Parathyroid adenoma (tissue), 2 donors: ENCODE measurements around the gene SLAIN1.
A peak's percentile ranks its signal among the peaks of the same experiment; 100 is the strongest.

ENCODE experiments used
- H2AFZ ChIP-seq: fragments of 300-600 bp; sonication (generic); one replicate; pipeline ENCODE4 v1.7.0; 2017; ENCODE audit warnings: antibody characterized with exemption, mild to moderate bottlenecking
- H3K27ac ChIP-seq: fragments of 300-600 bp; sonication (generic); one replicate; pipeline ENCODE4 v1.7.0; 2017
- H3K27me3 ChIP-seq: fragments of 300-600 bp; sonication (generic); one replicate; pipeline ENCODE4 v1.7.0; 2017; ENCODE audit warnings: low read length; ENCODE audit not compliant: control insufficient read depth, insufficient read depth
- H3K36me3 ChIP-seq: fragments of 300-600 bp; sonication (generic); one replicate; pipeline ENCODE4 v1.7.0; 2017; ENCODE audit warnings: low read length; ENCODE audit not compliant: control insufficient read depth, insufficient read depth
- H3K4me1 ChIP-seq: fragments of 300-600 bp; sonication (generic); one replicate; pipeline ENCODE4 v1.7.0; 2017; ENCODE audit warnings: control low read depth
- H3K4me2 ChIP-seq: fragments of 300-600 bp; sonication (generic); one replicate; pipeline ENCODE4 v1.7.0; 2017; ENCODE audit warnings: low read length
- H3K4me3 ChIP-seq: fragments of 300-600 bp; sonication (generic); one replicate; pipeline ENCODE4 v1.7.0; 2017; ENCODE audit warnings: low read depth, low read length
- H3K79me2 ChIP-seq: fragments of 300-600 bp; sonication (generic); one replicate; pipeline ENCODE4 v1.7.0; 2017; ENCODE audit warnings: control low read depth
- H3K9ac ChIP-seq: fragments of 300-600 bp; sonication (generic); one replicate; pipeline ENCODE4 v1.7.0; 2017; ENCODE audit warnings: mild to moderate bottlenecking
- H3K9me3 ChIP-seq: fragments of 300-600 bp; sonication (generic); one replicate; pipeline ENCODE4 v1.7.0; 2017; ENCODE audit warnings: low read length; ENCODE audit not compliant: control insufficient read depth
- TF ChIP-seq, protein P1 (sequence below): fragments of 300-600 bp; sonication (generic); IDR thresholded peaks from one replicate; pipeline ENCODE4 v1.7.0; 2017; ENCODE audit warnings: antibody characterized with exemption, mild to moderate bottlenecking
- donor health status: primary hyperparathyroidism.

SLAIN1 gene

DNA sequence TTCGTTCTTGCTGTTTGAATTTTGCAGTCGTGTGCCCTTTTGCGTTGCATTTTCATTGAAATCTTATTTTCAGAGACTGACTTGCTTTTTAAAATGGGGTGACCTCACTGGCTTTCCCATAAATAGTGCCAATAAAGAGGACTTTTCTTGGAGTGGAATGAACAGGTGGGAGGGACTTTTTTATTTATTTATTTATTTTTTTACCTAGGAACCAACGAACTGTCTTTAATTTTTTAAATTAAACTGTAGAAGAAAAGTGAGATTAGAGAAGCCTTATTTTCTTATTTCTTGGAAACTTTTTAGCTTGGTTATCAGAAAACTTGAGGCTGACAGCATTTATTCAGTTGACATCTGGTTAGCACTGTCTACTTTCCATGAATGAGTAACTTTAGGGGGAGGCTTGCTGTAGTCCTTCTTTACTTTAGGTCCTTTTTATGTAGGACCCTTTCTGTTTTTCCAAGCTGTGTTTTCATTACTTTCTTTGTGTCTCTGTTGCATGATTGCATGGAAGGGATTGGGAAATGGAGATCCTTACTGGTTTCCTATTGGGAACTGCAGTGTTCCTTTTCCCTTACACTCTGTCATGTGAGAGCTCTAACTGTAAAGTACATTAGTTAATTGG, 1.7 kb downstream of the SLAIN1 start:
- peak overlapping the region; percentile 65 for H3K4me3 ChIP-seq
- H3K4me1 ChIP-seq: peaks cover 3% of the 10 kb centered on the region
- peak overlapping the region; percentile 94 for H3K4me2 ChIP-seq
- TF ChIP-seq, protein P1, sequence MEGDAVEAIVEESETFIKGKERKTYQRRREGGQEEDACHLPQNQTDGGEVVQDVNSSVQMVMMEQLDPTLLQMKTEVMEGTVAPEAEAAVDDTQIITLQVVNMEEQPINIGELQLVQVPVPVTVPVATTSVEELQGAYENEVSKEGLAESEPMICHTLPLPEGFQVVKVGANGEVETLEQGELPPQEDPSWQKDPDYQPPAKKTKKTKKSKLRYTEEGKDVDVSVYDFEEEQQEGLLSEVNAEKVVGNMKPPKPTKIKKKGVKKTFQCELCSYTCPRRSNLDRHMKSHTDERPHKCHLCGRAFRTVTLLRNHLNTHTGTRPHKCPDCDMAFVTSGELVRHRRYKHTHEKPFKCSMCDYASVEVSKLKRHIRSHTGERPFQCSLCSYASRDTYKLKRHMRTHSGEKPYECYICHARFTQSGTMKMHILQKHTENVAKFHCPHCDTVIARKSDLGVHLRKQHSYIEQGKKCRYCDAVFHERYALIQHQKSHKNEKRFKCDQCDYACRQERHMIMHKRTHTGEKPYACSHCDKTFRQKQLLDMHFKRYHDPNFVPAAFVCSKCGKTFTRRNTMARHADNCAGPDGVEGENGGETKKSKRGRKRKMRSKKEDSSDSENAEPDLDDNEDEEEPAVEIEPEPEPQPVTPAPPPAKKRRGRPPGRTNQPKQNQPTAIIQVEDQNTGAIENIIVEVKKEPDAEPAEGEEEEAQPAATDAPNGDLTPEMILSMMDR: no peak
- peak overlapping the region; percentile 19 for H2AFZ ChIP-seq
- no peaks in the 10 kb centered on the region for H3K9me3 ChIP-seq
- H3K36me3 ChIP-seq: no peaks in the 10 kb centered on the region
- no peak overlapping the region for H3K9ac ChIP-seq
- no peaks in the 10 kb centered on the region for H3K79me2 ChIP-seq
- no peaks in the 10 kb centered on the region for H3K27me3 ChIP-seq
- no peak overlapping the region for H3K27ac ChIP-seq

DNA sequence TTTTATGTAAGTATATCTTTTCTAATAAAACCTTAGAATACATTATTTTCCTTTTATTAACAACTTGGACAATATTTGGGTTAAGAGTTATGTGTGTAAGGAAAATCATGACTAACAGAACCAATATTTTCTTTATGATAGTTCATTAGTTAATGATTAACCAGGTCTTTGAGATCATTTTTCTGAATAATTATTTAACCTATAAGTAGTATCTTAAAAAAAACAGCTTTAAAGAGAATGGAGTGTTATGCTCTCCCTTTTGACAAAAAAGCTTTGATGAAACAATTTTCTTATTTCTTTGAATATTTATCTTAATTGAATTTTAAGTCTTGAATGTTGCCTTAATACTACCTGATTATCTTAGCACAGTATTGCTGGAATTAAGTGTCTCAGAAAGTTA, 3.8 kb downstream of the SLAIN1 start:
- Histone ChIP-seq H3K79me2 (no peaks in the 10 kb centered on the region), H3K27ac (no peak overlapping the region), H3K4me2 (no peak overlapping the region), H3K36me3 (no peaks in the 10 kb centered on the region), H3K27me3 (no peaks in the 10 kb centered on the region), H3K4me3 (no peak overlapping the region), H3K9me3 (no peaks in the 10 kb centered on the region), H3K4me1 (peaks cover 3% of the 10 kb centered on the region), H3K9ac (no peak overlapping the region), H2AFZ (no peak overlapping the region)
- TF ChIP-seq, protein P1: no peak

- H3K27me3 ChIP-seq: no peaks in the 10 kb centered on the region
- no peak overlapping the region for H3K4me3 ChIP-seq
- H3K4me2 ChIP-seq: no peak overlapping the region
- H3K36me3 ChIP-seq: no peaks in the 10 kb centered on the region
- H3K27ac ChIP-seq: no peak overlapping the region
- H3K9me3 ChIP-seq: no peaks in the 10 kb centered on the region
- H3K79me2 ChIP-seq: no peaks in the 10 kb centered on the region
- H3K9ac ChIP-seq: no peak overlapping the region
- TF ChIP-seq, protein P1: no peak
- no peaks in the 10 kb centered on the region for H3K4me1 ChIP-seq
- H2AFZ ChIP-seq: no peak overlapping the region
These were observed 4.9 kb downstream of the SLAIN1 start for GRCh38 chr13:77702366-77702765.

- Histone ChIP-seq H3K27ac (no peak overlapping the region), H2AFZ (no peak overlapping the region), H3K36me3 (no peaks in the 10 kb centered on the region), H3K79me2 (no peaks in the 10 kb centered on the region), H3K9ac (no peak overlapping the region), H3K9me3 (no peaks in the 10 kb centered on the region), H3K4me1 (no peaks in the 10 kb centered on the region), H3K4me3 (no peak overlapping the region), H3K4me2 (no peak overlapping the region), H3K27me3 (no peaks in the 10 kb centered on the region)
- TF ChIP-seq, protein P1: no peak
These were observed 5.9 kb downstream of the SLAIN1 start for GRCh38 chr13:77703408-77703807.

DNA sequence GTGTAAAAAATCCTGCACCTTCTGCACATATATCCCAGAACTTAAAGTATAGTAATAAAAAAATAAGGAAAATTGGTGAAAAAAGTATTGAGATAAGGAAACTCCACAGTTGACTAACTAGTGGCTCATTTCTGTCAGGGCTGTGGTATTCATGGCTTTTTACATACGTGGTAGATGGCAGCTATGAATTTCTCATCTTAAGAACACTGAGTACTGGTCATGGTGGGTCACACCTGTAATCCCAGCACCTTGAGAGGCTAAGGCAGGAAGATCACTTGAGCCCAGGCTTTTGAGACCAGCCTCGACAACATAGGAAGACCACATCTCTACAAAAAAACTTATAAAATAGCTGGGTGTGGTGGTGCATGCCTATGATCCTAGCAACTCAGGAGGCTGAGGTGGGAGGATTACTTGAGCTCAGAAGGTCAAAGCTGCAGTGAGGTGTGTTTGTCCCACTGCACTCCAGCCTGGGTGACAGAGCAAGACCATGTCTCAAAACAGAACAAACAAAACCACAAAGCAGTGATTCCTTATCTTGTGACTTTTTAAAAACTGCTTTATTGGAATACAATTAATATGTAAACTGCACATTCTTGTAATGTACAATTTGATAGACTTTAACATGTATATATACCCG, 16.8 kb downstream of the SLAIN1 start:
- Histone ChIP-seq H3K79me2 (no peaks in the 10 kb centered on the region), H3K9ac (no peak overlapping the region), H3K4me2 (no peak overlapping the region), H3K4me3 (no peak overlapping the region), H3K27ac (no peak overlapping the region), H2AFZ (no peak overlapping the region), H3K4me1 (no peaks in the 10 kb centered on the region), H3K9me3 (no peaks in the 10 kb centered on the region), H3K27me3 (no peaks in the 10 kb centered on the region), H3K36me3 (no peaks in the 10 kb centered on the region)
- TF ChIP-seq, protein P1: no peak
